ENCODE measurements around the gene TM4SF4. TPM values are rescaled to one million over a fixed set of nuclear protein-coding genes. Genes with fewer than 3 reads are reported as not detected.
A peak's percentile ranks its signal among the peaks of the same experiment; 100 is the strongest.

TM4SF4 gene
- total and polyA plus RNA-seq, 12 donors = not detected

- Histone ChIP-seq H3K4me1 (peaks cover 0 to 20% (median 12%) of the 10 kb centered on the region in 9 donors), H3K27me3 (no peaks in the 10 kb centered on the region), H3K36me3 (no peaks in the 10 kb centered on the region), H3K4me3 (no peak overlapping the region), H3K9me3 (no peaks in the 10 kb centered on the region), H3K27ac (no peak overlapping the region)
- no peak for TF ChIP-seq CTCF (IDR thresholded peaks at IDR 0.05)
- ATAC-seq = no peak
- intact Hi-C loops (cut with DNase I) = loop anchor here in 7 of 10 donors (2.0 to 10.0 kb wide), 11 partner anchors 87 to 527 kb away; partner anchors contain the start of gene HPS3 (in 3 of the 7)
- no peak for DNase-seq
- 79 to 81% methylated on average over 2 of the region's 2 CpGs for WGBS, 2 donors
Measured at GRCh38 chr3:149481491-149481890, 7.0 kb downstream of the TM4SF4 start.

GRCh38 chr3:149486726-149487125, 12.2 kb downstream of the TM4SF4 start:
- H3K27me3 ChIP-seq = peaks cover 0 to 2% (median 0%) of the 10 kb centered on the region in 7 donors
- no peak overlapping the region for H3K4me3 ChIP-seq
- no peaks in the 10 kb centered on the region for H3K36me3 ChIP-seq
- H3K9me3 ChIP-seq = peaks cover 0 to 5% (median 0%) of the 10 kb centered on the region in 11 donors
- ATAC-seq (no peak), DNase-seq (no peak)
- intact Hi-C loops (cut with DNase I) = loop anchor here in 6 of 10 donors (10.0 kb wide), 4 partner anchors 92 to 532 kb away; partner anchors contain the start of gene HPS3 (in 3 of the 6)
- peaks cover 0 to 8% (median 0%) of the 10 kb centered on the region in 9 donors for H3K4me1 ChIP-seq
- no peak overlapping the region for H3K27ac ChIP-seq
- WGBS, 2 donors = 93 to 94% methylated on average over 5 of the region's 5 CpGs
- TF ChIP-seq CTCF (IDR thresholded peaks at IDR 0.05) = no peak

- WGBS, 2 donors = 71 to 74% methylated on average over 6 of the region's 6 CpGs
- intact Hi-C loops (cut with DNase I) = loop anchor here in 6 of 10 donors (10.0 kb wide), 4 partner anchors 93 to 533 kb away; partner anchors contain the start of gene HPS3 (in 3 of the 6)
- ATAC-seq = no peak
Measured at GRCh38 chr3:149487598-149488197, 13.2 kb downstream of the TM4SF4 start.

More at GRCh38 chr3:149487598-149488197, 13.2 kb downstream of the TM4SF4 start:
- no peak overlapping the region for H3K27ac ChIP-seq
- DNase-seq = no peak
- peaks cover 0 to 5% (median 0%) of the 10 kb centered on the region in 11 donors for H3K9me3 ChIP-seq
- peak in 5 of 9 donors; percentile 7 to 40 (median 22) for TF ChIP-seq CTCF (IDR thresholded peaks at IDR 0.05)
- no peak overlapping the region for H3K4me3 ChIP-seq
- no peaks in the 10 kb centered on the region for H3K36me3 ChIP-seq
- H3K4me1 ChIP-seq = peaks cover 0 to 8% (median 0%) of the 10 kb centered on the region in 9 donors
- peaks cover 0 to 9% (median 0%) of the 10 kb centered on the region in 7 donors for H3K27me3 ChIP-seq
